Activated CD4-positive, alpha-beta T cell treated with anti-CD3 and anti-CD28 coated beads, Interleukin-2, amount 50 U/mL, for 4 hours (primary cell): ENCODE results near the gene PPIL6.
"Not testable (repeated sequence)": the region's sequence is repeated elsewhere in the genome, so short reads cannot be mapped to it uniquely, and the experiment has no call there.

Experiments
- DNase-seq, 2 experiments: peaks; one replicate each; pipeline ENCODE4 v3.0.0-alpha.2; 2020

Gene PPIL6

DNA sequence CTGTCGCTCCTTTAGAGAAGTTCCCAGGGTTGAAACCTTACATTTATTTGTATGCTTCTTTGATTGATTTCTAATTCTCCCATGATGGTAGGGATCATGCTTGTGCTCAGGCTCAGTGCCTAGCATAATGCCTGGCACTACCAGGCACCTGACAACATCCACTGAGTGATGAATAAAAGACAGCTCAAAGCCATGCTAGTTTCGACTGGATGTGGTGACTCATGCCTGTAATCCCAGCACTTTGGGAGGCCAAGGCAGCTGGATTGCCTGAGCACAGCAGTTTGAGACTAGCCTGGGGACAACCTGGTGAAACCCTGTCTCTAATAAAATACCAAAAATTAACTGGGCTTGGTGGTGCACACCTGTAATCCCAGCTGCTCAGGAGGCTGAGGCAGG, 46.5 kb downstream of the PPIL6 start:
- DNase-seq: no peak

DNA sequence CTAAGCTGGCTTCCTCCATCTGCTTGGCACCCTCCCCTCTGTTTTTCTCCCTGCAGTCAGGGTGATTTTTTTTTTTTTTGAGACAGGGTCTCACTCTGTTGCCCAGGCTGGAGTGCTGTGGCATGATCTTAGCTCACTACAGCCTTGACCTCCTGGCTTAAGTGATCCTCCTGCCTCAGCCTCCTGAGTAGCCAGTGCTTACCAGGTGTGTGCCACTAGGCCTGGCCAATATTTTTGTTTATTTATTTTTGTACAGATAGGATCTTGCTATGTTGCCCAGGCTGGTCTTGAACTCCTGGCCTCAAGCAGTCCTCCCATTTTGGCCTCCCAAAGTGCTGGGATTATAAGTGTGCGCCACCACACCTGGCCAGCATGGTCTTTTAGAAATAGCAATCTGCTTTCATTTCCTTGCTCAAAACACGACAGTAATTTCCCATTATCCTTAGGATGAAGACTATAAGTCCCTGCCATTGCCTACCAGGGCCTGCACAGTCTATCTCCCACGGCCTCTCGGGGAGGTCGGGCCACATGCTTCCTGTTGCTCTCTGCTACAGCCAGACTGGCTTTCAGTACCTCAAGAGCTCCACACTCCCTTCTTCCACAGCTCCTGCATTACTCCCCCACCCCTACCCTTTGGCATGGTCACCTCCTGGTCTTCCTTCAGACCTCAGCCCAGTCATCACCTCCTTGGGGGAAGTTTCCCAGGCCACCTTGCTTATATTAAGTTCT, 47.1 kb downstream of the PPIL6 start:
- DNase-seq: no peak

DNA sequence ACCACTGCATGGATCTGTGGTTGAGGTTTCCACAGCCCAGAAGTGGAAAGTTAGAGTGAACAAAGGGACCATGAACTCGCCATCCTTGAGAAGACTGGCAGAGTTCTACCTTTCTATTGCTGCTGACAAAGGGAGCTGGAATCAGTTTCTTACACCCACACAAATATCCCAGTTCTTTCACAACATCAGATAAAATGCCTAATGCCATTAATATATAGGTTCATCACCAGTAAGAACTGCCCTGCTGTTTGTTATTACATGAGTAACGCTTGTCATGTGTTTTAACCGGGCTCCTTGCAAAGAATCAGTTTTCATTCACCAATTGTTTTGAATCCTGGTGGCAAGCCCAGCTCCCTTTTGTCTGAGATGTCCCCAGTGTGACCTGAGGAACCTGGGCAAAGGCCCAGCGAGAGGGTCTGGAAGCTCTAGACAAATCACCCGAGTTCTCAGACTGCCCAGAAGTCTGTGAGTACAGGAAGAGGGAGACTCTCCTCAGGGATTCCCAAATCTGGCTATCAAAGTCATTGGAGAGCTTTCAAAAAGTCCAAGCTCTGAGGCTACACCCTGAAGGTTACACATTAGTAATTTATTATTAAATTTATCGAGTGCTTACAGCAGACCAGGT, 50.7 kb downstream of the PPIL6 start:
- no peak for DNase-seq

DNA sequence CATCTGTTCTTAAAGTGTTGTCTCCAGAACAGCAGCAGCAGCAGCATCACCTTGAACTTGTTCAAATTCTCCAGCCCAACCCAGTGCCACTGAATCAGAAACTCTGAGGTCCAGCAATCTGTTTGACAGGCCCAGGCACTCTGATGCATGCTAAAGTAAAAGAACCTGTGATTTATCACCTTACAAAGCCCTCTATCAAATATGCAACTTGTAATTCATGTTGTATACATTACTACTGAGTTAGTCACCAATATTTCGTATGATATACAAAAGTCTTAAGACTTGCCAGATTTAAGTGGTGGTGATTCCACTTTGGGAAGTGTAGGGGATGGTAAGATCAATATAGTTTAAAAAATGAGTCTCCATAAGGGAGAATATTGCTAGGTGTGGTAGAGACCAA, 52.2 kb downstream of the PPIL6 start:
- no peak for DNase-seq

DNA sequence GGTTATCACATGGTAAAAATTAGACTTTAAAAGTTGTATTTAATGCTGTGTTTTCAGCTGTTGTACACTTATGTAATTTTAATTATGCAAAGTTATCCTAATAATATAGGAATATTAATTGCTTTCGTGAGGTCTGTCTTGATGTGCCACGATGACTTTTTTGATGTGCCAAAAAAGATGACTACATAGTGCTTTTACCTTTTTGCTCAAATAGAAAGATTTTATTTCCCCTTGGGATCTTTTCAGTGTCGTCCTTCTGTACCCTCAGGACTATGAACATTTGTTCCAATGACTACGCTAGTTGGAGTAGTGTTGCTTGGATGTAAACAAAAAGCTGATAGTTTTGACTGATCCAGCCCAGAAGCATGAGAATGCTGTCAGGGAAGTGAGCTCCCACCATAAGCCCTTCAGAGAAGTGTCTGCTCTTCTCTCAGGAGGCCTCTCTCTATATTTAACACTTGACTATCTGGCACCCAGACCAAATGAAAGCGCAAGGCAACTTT, 56.9 kb downstream of the PPIL6 start:
- no peak for DNase-seq

DNA sequence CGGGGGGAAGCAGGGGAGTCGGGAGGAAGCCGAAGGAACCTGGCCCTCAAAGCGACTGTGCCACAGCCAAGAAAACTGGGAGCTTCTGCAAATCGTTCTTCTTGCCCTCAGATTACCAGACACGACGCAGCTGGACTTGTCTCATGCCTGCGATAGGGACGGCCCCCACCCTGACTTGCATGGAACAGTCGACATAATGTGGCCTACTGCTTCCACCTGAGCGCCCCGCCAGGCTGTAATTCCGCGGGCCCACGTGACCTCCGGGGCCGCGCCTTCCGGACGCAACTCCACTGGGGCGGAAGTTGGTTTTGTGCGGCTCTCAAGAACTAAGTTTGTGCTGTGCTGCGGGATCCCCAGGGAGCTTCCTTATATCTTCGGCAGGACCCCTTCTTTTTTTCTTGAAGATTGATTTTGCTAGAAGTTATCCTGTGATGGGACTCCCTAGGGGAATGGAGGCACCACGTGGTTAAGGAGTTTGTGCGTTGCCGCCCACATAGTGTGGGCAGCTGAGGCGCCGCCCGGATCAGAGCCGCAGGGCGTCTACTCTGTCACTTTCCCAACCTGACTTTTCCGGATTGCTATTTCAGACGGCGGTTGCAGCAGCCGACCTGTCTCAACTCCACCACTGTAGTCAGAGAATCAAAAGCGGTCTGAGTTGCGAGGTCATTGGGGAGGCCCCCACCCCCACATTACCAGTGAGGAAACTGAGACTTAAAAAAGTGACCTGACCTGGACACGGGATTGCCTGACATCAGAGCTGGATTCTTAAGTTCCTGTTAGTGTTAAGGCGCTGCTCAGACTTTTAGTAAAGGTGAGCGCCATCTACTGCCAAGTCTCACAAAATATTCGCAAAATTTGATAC, 57.6 kb downstream of the PPIL6 start:
- DNase-seq: peak; percentile 87 to 88

DNA sequence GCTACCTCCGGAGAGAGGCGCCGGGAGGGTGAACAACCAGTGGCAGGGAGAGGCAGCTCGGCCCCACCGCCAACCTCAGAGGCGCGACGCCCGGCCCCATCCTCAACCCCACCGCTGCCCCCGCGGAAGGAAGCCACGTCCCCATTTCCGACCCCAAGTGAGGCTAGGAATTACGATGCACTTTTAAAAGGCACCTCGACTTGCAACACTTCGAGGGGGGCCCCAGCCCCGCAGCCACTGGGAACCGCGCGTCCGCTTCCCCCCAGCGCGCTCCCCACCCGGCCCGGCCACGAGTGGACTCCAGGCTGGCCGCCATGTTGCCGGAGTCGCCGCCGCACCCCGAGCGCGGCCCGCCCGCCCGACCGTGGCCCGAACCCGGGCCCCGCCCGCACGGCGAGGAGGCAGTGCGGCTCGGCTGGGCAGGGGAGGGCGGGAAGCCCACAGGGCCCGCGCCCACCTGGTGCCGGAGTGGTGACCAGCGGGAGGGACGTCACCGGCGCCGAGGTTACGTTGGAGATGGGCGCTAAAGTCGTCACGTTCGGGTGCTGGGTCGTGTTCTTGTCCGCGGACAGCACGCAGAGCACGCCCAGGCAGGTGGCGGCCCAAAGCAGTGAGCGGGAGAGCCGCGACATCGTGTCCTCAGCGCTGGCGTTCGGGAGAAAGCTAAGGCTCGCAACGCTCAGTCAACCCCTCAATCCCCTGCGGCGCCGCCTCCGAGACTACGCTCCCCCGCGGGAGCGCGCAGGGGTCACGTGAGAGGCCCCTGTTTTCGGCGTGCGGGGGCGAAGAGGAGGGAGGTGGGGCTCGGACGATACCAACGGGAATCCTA, 58.5 kb downstream of the PPIL6 start, which contains the start of gene CD164:
CD164 (minus strand) TSS at position 721 of the 829 bp plus-strand sequence; CDS start at position 632, 89 bp downstream.
- DNase-seq: peak; percentile 90 to 94

DNA sequence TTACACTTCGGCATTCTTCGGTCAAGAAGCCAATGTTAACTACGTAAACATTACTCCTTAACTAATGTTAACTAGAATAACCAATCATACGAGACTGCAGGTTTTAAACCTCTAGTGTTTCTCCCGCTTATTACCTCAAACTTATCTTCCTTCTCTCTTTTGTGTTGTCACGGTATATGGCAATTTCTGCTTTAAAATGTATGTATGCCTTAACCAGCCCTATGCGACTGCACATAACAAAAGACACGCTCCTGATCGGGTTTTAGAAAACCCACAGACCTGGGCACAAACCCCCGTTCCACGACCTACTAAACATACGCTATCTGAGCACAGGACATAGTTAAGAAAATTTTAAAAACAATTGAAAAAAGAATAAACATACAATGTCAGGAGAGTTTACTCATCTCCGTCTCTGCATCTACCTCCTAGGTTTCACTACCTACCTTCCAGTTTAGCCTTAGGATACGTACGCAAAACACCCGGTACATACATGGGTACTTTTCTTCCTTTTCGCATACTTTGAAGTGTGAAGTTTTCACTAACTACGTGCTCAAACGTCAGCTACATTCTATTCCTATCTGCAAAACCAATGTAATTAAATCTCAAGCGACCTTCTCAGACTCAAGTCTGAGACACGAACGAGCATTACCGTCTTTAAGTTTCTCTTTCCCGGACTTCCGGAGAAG, 59.2 kb downstream of the PPIL6 start:
- DNase-seq: no peak

DNA sequence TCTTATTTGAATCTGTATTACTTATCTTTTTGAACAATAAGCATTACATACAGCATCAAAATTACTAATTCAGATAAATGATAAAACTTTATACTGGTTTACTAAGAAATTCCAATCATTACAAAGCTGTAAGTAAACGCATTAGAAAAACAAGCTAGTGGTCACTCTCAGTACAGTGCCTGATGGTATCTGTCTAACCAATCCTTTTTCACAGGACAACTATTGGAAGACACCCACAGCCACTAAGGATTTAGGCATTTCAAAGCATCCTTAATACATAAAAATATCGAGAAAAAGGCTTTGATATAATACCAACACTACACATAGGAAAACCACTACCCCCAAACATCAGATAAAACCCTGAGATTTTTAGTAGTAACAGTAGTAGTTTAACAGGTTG, 60.7 kb downstream of the PPIL6 start:
- no peak for DNase-seq

DNA sequence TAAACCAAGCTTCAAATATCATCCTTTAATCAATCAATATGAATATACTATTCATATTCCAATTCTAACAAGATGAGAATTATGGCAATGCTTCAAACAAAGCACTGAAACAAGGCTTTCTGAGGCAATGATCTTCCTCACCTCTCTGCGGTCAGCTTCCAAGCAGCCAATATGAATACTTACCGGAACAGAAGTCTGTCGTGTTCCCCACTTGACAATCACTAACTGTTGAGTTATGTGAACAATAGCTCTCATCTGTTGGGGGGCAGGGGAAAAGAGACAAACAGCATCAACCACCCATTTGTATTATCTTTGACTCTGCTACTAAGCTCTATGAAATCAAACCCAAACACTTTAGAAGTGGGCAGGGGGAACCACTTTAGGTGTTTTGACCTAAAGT, 62.7 kb downstream of the PPIL6 start:
- no peak for DNase-seq

DNA sequence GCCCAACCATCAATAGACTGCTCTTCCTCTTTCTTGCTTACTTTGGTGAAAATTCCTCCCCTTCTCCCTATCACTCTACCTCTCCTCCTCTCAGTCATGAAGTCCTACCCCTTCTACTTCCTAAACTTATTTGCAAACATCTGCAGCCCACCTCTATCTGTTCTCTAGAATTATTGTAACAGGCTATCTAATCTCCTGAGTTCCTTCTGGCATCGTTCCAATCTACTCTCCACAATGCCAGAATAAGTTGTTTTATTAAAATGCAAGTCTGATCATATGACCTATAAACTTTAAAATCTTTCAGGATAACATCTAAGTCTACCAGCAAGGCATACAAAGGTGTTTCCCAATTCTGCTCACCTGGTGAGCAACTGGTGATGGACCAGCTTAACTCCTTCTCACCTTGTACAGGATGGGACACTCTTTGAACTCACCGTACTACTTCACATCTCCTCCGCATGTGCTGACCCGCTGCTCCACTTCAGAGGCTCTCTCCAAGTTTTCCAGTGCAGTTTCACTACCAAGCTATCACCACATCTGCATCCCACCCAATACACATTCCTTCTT, 66.0 kb downstream of the PPIL6 start:
- no peak for DNase-seq

DNA sequence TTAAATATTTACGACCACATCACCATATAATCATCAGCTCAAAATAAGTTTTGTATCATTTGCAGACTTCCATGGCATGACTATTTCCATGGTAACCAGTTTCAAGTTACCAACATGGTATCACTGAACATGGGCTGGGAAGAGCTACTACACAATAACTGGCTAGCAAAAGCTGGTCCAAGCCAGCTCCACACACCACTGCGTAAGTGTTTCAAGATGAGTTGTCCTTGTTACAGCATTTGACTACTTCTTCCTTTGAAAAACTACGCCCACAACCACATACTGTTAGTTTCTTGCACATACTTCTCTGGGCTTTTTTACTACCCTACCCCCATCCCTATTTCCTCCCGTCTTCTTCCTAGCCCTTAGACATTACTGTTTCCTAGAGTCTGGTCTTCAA, 66.7 kb downstream of the PPIL6 start:
- DNase-seq: no peak

DNA sequence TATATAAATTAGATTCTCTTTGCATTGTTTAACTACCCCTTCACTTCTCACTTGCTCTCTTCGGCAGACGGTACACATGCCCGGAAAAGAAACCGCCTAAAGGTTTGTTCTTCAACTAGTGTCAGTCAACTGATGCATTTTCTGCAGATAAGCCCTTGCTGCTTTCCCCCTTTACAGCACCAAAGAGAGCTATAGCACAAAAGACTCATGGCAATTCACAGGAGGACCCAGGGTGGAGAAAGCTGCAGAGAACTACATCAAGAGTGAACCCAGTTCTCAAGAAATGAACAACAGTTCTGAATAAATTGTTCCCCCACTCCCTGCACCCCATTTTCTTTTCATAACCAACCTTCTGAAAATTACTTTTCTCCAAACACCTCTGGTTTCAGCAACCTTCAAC, 67.1 kb downstream of the PPIL6 start:
- DNase-seq: no peak

DNA sequence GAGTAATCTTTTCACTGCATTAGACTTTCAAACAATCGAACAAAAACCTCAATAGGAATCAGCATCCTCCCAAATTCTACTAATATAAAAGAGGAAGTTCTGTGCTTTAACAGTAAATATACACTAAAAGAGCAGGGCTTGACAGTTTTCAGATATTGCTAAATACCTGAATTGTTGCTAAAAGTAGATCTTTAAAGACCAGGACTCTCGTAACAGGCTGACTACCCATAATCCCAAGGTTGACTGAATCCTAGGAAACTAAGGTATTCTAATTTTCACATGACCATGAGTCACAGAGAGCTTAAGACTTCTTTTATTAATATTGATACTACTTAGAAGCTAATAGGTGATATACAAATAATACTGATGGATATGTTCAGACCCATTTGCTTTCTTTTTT, 68.3 kb downstream of the PPIL6 start:
- DNase-seq: no peak

DNA sequence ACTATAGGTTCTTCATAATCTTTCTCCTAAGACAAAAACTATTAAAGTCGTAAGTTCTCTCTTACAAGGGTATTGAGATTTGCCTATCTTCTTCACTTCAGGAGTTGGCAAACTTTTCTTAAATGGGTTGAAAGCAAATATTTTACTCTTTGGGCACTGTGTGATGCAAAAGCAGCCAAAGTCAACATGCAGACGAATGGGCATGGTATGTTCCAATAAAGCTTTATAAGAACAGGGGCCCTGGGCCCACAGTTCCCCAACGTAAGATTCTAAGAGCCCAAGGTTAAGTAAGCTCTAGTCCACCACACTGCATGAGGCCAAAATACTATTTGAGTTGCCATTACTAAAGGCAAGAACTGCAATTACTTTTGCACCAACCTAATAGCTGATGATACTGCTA, 69.6 kb downstream of the PPIL6 start:
- DNase-seq: no peak

DNA sequence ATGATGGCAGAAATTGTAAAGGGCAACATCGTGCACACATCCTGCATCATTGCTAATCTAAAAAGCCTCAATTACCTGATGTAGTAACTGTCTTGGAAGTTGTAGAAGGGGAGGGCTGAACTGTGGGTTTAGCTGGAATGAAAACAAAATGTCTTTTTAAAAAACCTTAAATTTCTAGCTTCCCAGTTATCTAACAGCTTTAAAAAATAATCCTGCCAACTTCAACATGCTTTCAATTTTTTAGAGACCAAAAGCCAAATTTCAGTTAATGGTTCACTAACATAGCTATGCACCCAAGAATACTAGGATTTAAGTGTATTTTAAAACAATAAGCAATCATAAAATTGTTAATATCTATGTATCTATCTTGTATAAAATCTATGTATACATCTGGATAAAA, 70.1 kb downstream of the PPIL6 start:
- no peak for DNase-seq

DNA sequence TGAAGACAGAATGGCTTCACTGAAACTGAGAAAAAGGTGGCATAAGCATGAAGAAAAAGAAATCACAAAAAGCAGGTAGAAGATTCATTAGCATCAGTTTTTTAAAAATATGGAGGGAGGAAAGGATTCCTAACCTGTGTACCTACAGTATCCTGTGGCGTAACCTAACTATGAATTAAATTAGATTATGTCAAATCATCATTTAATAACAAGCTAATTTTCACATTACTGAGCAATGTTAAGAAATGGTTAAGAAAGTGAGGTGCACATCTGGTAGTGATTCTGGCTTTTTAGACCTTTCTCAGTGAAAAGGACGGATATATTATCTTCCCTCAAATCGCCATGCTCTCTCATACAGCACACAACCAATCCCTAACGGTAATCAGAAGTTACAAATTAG, 70.7 kb downstream of the PPIL6 start:
- no peak for DNase-seq

DNA sequence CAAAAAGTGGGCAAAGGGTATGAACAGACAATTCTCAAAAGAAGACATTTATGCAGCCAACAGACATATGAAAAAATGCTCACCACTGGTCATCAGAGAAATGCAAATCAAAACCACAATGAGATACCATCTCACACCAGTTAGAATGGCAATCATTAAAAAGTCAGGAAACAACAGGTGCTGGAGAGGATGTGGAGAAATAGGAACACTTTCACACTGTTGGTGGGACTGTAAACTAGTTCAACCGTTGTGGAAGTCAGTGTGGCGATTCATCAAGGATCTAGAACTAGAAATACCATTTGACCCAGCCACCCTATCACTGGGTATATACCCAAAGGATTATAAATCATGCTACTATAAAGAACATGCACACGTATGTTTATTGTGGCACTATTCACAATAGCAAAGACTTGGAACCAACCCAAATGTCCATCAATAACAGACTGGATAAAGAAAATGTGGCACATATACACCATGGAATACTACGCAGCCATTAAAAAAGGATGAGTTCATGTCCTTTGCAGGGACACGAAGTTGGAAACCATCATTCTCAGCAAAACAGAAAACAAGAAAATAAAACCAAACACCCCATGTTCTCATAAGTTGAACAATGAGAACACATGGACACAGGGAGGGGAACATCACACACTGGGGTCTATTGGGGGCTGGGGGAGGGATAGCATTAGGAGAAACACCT, 75.9 kb downstream of the PPIL6 start:
- DNase-seq: not testable (repeated sequence)

DNA sequence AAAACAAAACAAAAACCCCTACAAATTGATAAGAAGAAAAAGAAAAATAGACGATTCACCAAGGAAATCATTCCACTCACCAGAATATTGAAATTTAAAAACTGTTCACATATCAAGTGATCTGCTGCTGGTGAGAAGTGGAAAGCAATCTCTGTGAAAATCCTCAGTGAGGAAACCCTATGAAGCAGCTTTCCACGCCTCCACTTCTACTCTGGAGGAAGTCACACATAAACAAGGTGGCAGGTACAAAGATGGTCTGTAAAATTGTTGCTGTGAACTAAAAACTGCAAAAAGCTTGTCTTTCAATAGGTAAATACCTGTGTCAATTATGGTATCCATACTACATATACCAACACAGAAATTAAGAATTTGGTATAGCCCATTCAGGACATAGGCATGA, 76.7 kb downstream of the PPIL6 start:
- no peak for DNase-seq

DNA sequence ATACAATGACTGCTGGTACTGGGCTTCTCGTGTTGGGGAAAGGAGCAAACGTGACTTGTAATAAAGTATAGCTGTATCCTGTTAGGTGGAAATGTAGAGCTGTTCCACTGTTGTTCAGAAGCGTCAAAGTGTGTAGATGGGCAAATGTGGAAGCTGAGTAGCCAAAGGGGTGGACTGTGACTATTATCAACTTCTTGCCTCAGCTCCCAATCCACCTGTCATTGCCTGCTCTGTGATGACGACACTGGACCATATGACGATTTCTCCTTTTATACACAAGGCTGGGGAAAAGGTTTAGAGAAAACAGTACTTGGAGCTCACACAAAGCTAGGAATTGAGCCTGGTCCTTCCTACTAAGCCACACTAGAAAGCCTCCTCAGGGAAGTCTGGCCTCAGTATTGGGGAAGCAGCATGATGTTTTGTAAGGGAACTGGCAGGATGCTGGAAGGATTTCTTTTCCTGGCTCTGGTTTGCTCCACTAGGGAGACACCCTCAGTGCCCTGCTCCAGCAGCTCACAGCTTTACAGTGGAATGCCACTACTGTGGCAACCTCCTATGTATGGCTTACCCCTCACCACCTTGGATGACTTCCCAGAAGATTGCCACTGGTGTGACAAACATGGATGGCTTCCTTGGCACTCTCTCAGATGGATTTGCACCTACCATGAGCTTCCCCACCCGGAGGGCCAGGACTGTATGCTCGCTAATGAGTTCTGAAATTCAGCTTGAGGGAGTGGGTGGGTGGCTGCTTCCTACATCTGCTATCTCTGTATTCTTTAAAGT, 78.1 kb downstream of the PPIL6 start:
- DNase-seq: no peak
